ENCODE data around the gene ZNF217.
"Not testable (repeated sequence)": the region's sequence is repeated elsewhere in the genome, so short reads cannot be mapped to it uniquely, and the experiment has no call there.

Gene ZNF217

GRCh38 chr20:53621482-53622246 lies 28.0 kb upstream of the ZNF217 start:
- DNase-seq, result no peak

- not testable (repeated sequence) for DNase-seq
Measured at GRCh38 chr20:53618490-53619000, 24.9 kb upstream of the ZNF217 start.

GRCh38 chr20:53617791-53618489 lies 24.3 kb upstream of the ZNF217 start:
- no peak for DNase-seq

GRCh38 chr20:53616489-53616888 lies 22.9 kb upstream of the ZNF217 start:
- not testable (repeated sequence) for DNase-seq

GRCh38 chr20:53613748-53614147 lies 20.1 kb upstream of the ZNF217 start:
- no peak for DNase-seq

GRCh38 chr20:53612289-53612688 lies 18.6 kb upstream of the ZNF217 start:
- not testable (repeated sequence) for DNase-seq

GRCh38 chr20:53611449-53611894 lies 17.8 kb upstream of the ZNF217 start:
- no peak for DNase-seq

- peak; percentile 56 for DNase-seq
Measured at GRCh38 chr20:53609491-53610445, 16.1 kb upstream of the ZNF217 start.

GRCh38 chr20:53608456-53609452 lies 15.1 kb upstream of the ZNF217 start:
- DNase-seq, result no peak

- DNase-seq, result no peak
Measured at GRCh38 chr20:53608071-53608455, 14.4 kb upstream of the ZNF217 start.

GRCh38 chr20:53606364-53606985 lies 12.8 kb upstream of the ZNF217 start:
- DNase-seq, result no peak

GRCh38 chr20:53605401-53605800 lies 11.8 kb upstream of the ZNF217 start:
- DNase-seq, result not testable (repeated sequence)

- DNase-seq, result not testable (repeated sequence)
Measured at GRCh38 chr20:53604846-53605245, 11.2 kb upstream of the ZNF217 start.

GRCh38 chr20:53602661-53603060 lies 9.0 kb upstream of the ZNF217 start:
- no peak for DNase-seq

- DNase-seq, result no peak
Measured at GRCh38 chr20:53599910-53600632, 6.4 kb upstream of the ZNF217 start.

- DNase-seq, result no peak
Measured at GRCh38 chr20:53599378-53599777, 5.7 kb upstream of the ZNF217 start.

GRCh38 chr20:53599044-53599362 lies 5.4 kb upstream of the ZNF217 start:
- DNase-seq, result no peak

- DNase-seq, result no peak
Measured at GRCh38 chr20:53598140-53599043, 4.8 kb upstream of the ZNF217 start.

GRCh38 chr20:53597521-53598120 lies 4.0 kb upstream of the ZNF217 start:
- DNase-seq, result no peak
